Smooth muscle cell (in vitro differentiated cells): ENCODE data around the gene CEBPZOS. TPM values are rescaled to one million over a fixed set of nuclear protein-coding genes. Genes with fewer than 3 reads are reported as not detected.

Experiments used
- DNase-seq: peaks from one replicate; lab custom pipeline; 2025; ENCODE audit not compliant: unreplicated experiment; lab: John Stamatoyannopoulos, UW
- H2AFZ ChIP-seq: fragments of 200-600 bp; sonication (generic); 2 replicates; pipeline ENCODE4 v1.6.0; 2016; ENCODE audit warnings: antibody characterized with exemption, low read depth, mild to moderate bottlenecking
- H3F3A ChIP-seq: fragments of 200-600 bp; sonication (generic); 2 replicates; pipeline ENCODE4 v1.6.0; 2017; ENCODE audit warnings: antibody characterized with exemption, low read depth
- H3K27ac ChIP-seq: fragments of 200-600 bp; sonication (generic); 2 replicates; pipeline ENCODE4 v1.5.1; 2016; ENCODE audit warnings: low read depth, mild to moderate bottlenecking
- H3K27me3 ChIP-seq: fragments of 200-600 bp; sonication (generic); 2 replicates; pipeline ENCODE4 v1.6.1; 2016; ENCODE audit warnings: low read depth, mild to moderate bottlenecking
- H3K36me3 ChIP-seq: fragments of 200-600 bp; sonication (generic); 2 replicates; pipeline ENCODE4 v1.5.1; 2016; ENCODE audit warnings: low read depth
- H3K4me1 ChIP-seq: fragments of 200-600 bp; sonication (generic); 2 replicates; pipeline ENCODE4 v1.5.1; 2016; ENCODE audit warnings: low read depth
- H3K4me2 ChIP-seq: fragments of 200-600 bp; sonication (generic); 2 replicates; pipeline ENCODE4 v1.6.0; 2016; ENCODE audit warnings: mild to moderate bottlenecking
- H3K4me3 ChIP-seq: fragments of 200-600 bp; sonication (generic); 2 replicates; pipeline ENCODE4 v1.5.1; 2016; ENCODE audit warnings: mild to moderate bottlenecking
- H3K79me2 ChIP-seq: fragments of 200-600 bp; sonication (generic); 2 replicates; pipeline ENCODE4 v1.6.0; 2016; ENCODE audit warnings: low read depth, mild to moderate bottlenecking
- H3K9ac ChIP-seq: fragments of 200-600 bp; sonication (generic); 2 replicates; pipeline ENCODE4 v1.6.0; 2016; ENCODE audit warnings: low read depth
- H3K9me3 ChIP-seq: fragments of 200-600 bp; sonication (generic); replicated peaks from 2 replicates; pipeline ENCODE4 v1.5.1; 2016; ENCODE audit warnings: low read depth
- H4K20me1 ChIP-seq: fragments of 200-600 bp; sonication (generic); 2 replicates; pipeline ENCODE4 v1.6.0; 2016; ENCODE audit warnings: low read depth
- CTCF ChIP-seq: fragments of 200-600 bp; sonication (generic); IDR thresholded peaks from 2 replicates; pipeline ENCODE4 v1.5.1; 2017; ENCODE audit warnings: borderline replicate concordance, mild to moderate bottlenecking, antibody characterized with exemption; ENCODE audit not compliant: insufficient read depth, poor library complexity, severe bottlenecking
- WGBS: methylation state at CpG from one replicate; pipeline ENCODE4 v1.1.7; 2016; ENCODE audit warnings: low lambda C conversion rate; 5-methylcytosine and 5-hydroxymethylcytosine counted together
- polyA plus RNA-seq: library from polyadenylated mRNA; unstranded; fragments of >200 nt; fragmentation: Nextera tagmentation; extraction: Ambion mirVana; gene quantifications from 2 replicates; pipeline ENCODE4 v1.2.1, GENCODE V29; 2016
- total RNA-seq: library from RNA; depleted of rRNA; stranded (reverse); fragments of >200 nt; gene quantifications from 2 replicates; pipeline ENCODE4 v1.2.3, GENCODE V29; 2014

Gene CEBPZOS
- total and polyA plus RNA-seq, 2 experiments from 2014 or later: 7.8 to 9.5 TPM

- TF ChIP-seq CTCF: peak; percentile 61
- WGBS: 44% methylated on average over 17 of the region's 17 CpGs
- Histone ChIP-seq H3K36me3 (no peaks in the 10 kb centered on the region), H3K27me3 (no peaks in the 10 kb centered on the region), H3K27ac (no peak overlapping the region), H4K20me1 (no peaks in the 10 kb centered on the region), H3K4me2 (no peak overlapping the region), H3K4me3 (no peak overlapping the region), H3F3A (no peaks in the 10 kb centered on the region), H3K9ac (no peak overlapping the region), H3K4me1 (no peaks in the 10 kb centered on the region), H2AFZ (peak overlapping the region; percentile 59), H3K79me2 (no peaks in the 10 kb centered on the region), H3K9me3 (no peaks in the 10 kb centered on the region)
- DNase-seq: no peak
Measured at GRCh38 chr2:37168217-37168981, 27.9 kb upstream of the CEBPZOS start.

- Histone ChIP-seq H4K20me1 (no peaks in the 10 kb centered on the region), H3K36me3 (no peaks in the 10 kb centered on the region), H3F3A (no peaks in the 10 kb centered on the region), H2AFZ (no peak overlapping the region), H3K4me3 (no peak overlapping the region), H3K4me2 (no peak overlapping the region), H3K9me3 (no peaks in the 10 kb centered on the region), H3K27me3 (no peaks in the 10 kb centered on the region), H3K9ac (no peak overlapping the region), H3K79me2 (no peaks in the 10 kb centered on the region), H3K4me1 (no peaks in the 10 kb centered on the region), H3K27ac (no peak overlapping the region)
- no peak for TF ChIP-seq CTCF
- no peak for DNase-seq
Measured at GRCh38 chr2:37171624-37171950, 24.7 kb upstream of the CEBPZOS start.

GRCh38 chr2:37173741-37174140, 22.6 kb upstream of the CEBPZOS start:
- Histone ChIP-seq H3K4me2 (no peak overlapping the region), H3K79me2 (no peaks in the 10 kb centered on the region), H3K27ac (no peak overlapping the region), H3K4me3 (no peak overlapping the region), H3K9ac (no peak overlapping the region), H3K9me3 (no peaks in the 10 kb centered on the region), H4K20me1 (no peaks in the 10 kb centered on the region), H2AFZ (no peak overlapping the region), H3K36me3 (no peaks in the 10 kb centered on the region), H3K27me3 (no peaks in the 10 kb centered on the region), H3K4me1 (no peaks in the 10 kb centered on the region), H3F3A (no peaks in the 10 kb centered on the region)
- 73% methylated on average over 1 of the region's 1 CpG for WGBS
- TF ChIP-seq CTCF: no peak
- no peak for DNase-seq
